Ramos (cell line): ENCODE results near the gene IRF2.

Experiments
- in situ Hi-C: fragments of 300-500 bp; cut with MboI; formaldehyde crosslinking; loops from one replicate; pipeline ENCODE4 v1.14.3; 2022; ENCODE audit warnings: low sequenced_read_pairs; ENCODE audit not compliant: unreplicated experiment

IRF2 gene

DNA sequence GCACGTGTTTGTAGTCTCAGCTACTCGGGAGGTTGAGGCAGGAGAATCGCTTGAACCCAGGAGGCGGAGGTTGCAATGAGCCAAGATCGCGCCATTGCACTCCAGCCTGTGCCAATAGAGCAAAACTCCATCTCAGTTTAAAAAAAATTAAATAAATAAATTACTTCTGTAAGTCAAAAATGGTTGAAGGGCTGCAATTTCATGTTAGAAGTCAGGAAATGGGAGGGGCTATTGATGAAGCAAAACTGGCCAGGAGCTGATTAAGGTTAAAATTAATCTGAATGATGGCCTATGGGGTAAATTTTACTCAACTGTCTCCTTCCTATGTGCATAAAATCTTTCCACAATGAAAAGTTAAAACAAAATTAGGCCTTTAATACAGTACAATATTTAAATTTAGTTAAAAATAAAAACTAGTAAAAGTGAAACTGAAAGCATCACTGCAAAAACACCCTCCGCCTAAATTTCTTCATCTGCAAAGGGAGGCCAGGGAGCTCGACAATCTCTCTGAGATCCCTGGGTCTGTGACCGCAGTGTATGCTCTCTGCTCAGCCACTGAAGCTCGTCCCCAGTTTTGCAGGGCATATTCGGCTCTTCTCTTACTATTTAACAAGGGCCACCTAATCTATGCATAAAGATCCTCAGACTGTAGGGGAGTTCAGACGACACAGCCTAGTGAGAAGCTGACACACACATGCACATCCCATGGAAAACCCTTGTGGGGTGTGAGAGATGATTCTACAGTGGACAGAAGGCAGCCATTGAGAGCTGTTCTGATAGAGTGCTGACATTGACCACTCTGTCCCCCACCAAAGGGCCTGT lies 57.2 kb downstream of the IRF2 start:
- in situ Hi-C loops: no loop called here

DNA sequence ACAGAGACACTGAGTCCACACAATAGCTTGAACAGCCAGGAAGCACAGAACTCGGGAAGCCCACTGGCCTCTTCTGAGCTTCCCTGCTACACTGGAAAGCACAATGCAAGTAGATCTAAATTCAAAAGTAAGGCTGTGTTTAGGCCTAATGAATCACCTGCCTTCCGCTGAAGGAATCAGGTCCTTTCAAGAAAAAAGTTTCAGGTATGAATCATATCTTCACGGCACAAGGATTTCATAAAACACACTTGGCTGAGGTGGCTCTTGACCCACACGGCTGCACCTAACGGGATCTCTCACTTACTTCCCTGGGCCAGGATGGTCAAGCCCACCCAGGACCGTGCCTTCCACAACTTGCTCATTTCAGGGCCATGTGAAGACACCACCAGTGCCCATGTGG lies 59.3 kb downstream of the IRF2 start:
- in situ Hi-C loops: no loop called here

DNA sequence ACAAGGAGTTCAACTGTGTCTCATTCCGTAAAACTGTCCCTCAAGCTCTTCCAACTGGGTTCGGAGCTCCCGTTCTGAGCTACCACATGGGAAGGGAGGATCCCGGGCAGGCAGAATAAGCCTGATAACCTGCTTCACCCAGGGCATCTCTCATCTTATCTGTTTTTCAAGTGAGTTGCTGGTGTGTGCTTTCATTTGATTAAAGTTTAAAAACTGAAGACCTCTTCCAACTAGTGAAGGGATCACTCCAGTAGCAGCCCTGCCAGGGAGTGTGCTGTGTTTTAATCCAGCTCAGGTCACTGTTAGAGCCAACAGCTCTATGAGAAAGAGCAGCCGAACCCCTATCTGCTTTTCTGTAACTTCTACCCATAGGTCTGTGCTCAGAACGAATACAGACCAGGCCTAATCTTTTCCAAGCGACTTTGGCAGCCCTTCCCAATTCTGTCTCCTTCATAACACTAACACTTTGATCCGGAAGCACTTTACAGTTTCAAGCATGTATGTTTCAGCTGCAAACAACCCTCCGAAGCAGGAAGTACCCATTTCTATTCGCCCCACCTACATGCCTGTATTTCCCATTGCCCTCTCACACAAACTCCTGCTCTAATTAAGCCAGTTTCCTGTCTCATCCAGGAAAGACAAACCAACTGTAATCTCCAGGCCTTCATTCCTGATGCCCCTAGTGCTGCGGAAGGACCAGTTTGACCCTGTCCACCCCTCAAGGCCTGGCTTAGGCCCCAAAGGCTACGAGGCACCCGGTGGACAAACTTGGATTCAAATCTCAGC lies 60.9 kb downstream of the IRF2 start:
- in situ Hi-C loops: no loop called here

DNA sequence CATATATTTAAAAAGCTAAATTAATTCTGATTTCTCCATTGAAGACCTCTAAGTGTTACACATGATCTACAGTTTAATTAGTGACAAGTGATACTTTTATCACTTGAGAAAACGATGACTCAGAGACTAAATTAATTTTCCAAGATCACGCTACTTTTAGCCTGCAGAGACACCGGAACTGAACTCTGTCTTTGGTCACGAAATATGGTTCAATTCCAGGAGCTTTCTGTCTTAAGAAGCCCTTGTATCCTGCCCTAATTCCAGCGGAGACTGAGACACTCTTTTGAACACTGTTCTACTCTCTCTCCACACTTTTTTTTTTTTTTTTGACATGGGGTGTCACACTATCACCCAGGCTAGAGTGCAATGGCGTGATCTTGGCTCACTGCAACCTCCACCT lies 63.6 kb downstream of the IRF2 start:
- in situ Hi-C loops: no loop called here

DNA sequence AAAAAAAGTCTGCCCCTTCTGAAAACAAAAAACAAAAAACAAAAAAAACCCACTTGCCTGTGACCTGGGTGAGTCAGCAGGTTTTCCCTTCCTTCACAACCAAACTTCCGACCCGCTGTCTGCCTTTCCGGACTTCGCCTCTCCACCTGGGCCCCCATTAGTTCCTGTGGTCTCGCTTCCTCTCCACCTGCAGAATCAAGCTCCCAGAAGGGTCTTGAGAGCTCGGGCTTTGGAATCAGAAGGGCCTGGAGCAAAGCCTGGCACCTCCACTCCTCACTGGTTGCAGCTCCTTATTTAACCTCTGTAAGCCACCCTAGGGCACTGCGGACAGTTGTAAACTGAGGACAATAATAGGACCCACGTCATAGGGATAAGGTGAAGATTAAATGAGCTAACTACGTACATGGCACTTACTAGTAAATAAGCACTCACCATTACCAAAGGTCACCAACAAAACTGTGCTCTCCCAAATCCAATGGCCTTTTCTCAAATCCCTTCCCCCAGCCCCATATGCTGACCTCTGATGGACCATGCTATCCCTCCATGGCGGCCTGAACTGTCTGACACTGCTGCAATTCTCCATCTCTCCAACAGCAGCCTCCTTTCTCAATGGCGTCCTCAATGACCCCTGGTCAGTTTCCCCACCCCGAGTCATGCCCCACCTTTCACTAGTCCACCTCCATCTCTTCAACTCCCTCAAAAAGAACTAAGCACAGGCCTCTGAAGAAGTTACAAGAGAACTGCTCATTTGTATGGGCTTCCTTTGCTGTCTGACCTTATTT lies 64.2 kb downstream of the IRF2 start:
- in situ Hi-C loops: no loop called here

DNA sequence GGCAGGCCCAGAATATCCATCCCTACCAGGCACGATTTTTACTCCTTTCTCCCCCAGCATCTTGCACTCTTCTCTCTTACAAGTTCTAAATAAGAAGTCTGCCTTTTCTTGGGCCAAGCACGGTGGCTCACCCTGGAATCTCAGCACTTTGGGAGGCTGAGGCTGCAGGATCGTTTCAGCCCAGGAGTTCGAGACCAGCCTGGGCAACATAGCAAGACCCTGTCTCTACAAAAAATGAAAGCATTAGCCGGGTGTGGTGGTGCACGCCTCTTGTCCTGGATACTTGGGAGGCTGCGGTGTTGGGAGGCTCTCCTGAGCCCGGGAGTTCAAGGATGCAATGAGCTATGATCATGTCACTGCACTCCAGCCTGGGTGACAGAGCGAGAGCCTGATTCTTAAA lies 64.8 kb downstream of the IRF2 start:
- in situ Hi-C loops: no loop called here

DNA sequence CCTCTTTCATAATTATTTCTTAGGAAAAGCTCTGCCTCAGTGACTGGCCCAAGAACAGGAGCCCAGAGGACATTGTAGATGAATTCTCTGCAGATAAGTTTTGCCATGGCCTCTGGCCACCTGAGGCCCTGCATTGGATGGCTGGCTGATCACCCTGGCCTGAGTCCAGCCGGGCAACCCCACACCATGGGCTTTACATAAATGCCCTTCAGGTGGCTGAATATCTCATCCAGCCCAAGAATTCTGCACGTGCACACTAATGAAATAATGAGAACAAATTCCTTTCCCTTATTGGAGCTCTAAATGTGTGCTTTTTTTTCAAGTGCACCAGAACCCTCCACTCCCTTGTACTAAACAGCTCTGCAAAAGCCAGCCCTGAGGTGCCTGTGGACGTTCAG lies 65.7 kb downstream of the IRF2 start:
- in situ Hi-C loops: no loop called here

DNA sequence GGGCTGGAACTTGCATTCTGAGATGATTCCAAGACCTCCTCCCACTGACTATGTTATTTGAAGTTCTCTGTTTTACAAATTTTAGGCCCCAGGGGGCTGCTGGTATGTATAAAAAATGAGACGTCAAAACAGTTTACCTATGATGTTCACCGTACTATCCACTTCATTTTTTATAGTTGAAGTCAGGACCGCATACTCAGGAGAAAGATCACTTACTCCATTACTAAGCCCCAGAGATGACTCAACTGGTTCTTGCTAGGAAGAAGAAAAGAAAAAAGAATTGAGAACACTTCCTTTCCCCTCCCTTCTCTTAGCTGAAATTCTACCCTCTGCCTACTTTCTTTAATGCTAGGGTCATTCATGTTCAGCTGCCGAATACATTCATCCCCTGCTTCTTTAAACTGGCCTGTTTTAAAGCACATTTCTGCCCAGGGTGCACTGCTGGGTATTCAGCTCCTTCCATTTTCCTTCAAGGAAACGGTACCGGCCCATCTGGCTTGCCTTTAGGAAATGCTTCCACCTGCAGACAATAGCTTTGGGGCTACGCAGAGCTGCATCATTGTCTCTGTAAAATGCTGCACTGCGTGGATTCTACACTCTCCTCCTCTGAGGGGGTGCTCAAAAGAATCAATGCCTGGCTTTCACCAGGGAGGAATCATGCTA lies 66.2 kb downstream of the IRF2 start:
- in situ Hi-C loops: no loop called here

DNA sequence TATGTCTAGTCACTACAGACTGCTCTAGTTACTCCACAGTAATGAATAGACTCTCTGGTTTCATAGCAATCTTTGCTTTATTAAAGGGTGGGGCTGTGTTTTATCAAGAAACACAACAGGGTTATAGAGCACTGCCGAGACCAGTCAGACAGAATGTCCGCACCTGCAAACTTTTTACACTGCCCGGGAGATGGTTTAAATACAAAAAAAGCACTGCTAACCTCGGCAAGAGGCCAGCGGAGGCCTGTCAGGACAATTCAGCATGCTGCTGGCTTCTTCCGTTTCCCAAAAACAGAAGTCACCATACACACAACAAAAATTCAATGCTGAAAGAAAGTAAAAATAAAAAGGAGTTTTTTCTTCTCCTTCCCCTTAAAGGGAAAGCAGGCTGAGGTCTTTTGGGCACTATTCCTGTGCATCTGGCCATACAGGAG lies 67.4 kb downstream of the IRF2 start:
- in situ Hi-C loops: no loop called here

DNA sequence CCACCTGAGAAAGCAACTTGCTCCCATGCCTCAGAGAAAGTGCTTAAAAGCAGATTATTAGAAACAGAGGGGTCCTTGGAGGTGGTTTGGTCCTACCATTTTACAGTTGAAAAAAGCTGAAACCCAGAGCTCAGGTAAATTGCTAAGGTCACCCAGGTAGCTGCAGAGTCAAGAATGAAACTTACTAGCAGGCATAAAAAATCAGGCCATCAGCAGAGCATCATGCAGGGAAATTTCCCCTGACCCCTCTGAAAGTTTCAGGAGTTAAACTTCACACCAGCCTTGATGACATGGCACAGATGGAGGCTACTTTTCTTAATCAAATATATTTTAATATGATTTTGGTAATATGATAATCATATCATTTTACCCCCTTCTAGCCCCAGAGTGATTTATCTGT lies 70.3 kb downstream of the IRF2 start:
- in situ Hi-C loops: no loop called here

DNA sequence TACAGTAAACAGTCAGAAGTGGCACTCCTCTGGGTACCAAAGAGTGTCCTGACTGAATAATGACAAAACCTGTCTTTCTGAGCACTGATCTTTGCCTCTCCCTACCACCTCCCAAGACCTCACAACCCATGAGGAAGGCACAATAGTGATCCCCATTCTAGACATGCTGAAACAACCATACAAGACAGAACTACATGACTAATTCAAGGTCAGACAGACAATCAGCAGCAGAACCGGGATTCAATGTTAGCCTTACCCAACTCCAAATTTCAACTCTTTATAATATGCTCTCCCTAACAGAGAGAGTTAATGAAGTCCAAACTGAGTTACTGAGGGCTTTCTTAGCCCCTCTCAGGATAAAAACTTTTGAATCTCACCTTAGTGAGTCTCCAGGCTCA lies 71.0 kb downstream of the IRF2 start:
- in situ Hi-C loops: no loop called here

DNA sequence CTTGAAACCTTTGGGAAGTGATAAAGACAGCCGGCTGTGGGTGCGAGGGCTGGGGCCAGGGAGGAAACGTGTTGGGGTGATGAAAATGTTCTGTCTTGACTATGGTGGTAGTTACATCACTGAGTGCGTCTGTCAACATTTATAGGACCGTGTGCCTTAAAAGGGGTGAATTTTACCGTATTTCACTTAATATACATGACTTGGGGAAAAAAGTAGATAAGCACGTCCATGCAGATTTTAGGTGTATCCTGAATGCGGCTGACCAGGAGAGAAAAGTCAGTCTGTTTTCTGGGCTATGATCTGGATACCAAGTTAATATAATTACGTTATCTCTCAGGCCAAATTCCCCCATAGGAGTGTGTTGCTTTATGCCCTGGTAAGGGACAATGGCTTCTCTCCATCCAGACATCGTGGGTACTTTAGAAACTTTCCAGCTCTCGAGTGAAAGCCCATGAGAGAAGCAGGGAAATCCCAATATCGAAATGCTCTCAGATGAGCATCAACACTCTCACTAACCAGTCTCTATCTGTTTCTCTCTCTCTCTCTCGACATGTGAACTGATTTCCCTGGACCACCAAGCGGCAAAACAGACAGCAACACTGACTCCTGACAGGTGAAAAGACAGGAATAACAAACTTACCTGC lies 71.5 kb downstream of the IRF2 start:
- in situ Hi-C loops: no loop called here

DNA sequence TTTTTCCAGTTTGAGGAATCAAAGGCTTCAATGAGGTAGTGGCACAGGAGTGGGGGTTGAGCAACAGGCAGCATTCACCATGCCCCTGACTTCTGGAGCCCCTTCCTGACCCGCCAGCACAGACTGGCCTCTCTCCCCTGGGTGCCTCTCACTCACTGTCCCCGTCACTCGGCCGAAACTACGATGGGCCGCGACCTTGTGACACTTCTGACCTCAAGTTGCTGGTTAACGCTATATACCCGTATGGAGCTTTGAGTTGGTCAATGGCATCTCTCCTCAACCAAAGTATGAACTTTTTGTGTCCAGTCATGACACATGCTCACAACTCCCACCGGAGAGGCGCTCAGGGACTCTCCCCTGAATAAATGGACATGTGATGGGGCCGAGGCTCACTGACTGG lies 72.1 kb downstream of the IRF2 start:
- in situ Hi-C loops: no loop called here

DNA sequence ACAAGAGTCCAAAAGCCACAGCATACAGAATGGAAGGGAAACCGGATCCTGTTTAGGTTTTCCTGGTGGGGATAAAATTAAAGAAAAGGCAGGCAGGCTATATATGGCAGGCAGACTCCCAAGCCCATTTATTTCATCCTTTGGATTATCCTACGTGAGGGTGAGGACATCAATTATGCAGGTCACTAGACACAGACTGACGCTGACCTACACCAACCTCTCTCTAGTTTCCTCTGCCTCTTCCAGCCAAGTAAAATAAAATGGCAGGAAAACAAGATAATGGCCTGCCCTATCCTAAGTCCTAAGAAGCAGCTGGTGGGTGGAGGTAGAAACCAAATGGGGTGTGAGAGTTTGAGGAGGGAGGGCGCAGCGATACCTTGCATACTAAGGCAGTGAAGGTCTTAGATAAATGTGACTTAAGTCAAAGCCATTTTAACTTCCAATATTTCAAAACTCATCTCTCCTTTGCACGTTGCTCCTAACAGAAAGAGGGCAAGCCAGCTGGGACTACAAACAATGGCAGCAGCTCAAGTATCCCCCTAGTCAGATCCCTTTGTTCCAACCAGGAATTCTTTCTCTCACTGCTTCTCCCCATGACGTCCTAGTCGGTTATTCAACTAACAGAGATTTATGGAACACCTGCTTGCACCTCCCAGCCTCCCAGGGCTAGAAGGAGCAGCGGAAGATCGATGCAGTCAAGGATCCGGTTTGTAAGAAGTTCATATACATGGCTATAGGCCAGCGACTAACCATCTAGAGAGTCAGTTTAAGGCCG lies 72.8 kb downstream of the IRF2 start:
- in situ Hi-C loops: no loop called here

DNA sequence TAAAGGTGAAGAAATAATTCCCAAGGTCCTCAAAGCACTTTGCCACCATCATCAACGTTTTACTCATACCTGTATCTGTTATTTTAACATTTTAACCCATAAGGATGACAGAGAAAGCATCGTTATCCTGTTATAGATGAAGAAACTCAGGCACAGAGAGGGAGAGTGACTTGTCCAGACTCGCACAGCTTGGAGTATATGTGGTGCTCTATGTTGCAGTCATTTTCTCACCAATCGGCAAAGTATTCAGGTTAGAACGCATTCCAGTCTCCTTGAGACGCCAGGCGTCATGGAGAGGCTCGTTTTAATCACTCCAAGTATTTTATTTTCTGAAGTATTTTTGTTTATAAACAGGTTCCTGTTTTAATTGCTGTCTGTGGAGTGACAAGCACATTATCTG lies 73.5 kb downstream of the IRF2 start:
- in situ Hi-C loops: no loop called here

DNA sequence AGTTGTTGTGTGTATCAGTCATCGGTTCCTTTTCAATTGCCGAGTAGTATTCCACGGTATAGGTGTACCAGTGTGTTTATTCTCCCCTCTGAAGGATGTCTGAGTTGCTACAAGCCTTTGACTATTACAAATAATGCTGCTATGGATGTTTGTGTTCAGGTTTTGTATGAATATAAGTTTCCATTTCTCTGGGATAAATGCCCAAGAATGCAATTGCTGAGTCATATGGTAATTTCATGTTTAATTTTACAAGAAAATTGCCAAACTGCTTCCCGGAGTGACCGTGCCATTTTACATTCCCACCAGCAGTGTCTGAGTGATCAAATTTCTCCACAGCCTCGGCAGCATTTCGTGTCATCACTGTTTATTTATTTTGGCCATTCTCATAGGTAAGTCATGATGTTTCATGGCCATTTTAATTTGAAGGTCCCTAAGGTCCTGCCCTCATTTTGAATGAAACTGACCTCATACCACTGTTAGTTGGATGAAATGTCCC lies 73.9 kb downstream of the IRF2 start:
- in situ Hi-C loops: no loop called here

DNA sequence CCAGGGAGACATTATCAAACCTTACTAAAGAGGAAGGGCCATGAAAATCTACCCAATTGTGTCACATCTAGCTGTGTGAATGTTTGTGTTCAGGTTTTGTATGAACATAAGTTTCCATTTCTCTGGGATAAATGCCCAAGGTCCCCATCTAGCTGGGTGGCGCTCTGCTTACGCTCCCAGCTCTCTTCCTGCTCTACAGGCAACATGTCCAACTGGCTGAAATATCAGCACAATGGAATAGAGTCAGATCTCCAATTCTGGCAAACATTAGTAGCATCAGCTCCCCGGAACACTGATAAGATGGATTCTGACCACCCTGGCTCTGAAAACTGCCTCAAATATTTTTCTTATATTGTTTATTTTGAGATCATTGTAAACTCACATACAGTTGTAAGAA lies 74.8 kb downstream of the IRF2 start:
- in situ Hi-C loops: no loop called here

DNA sequence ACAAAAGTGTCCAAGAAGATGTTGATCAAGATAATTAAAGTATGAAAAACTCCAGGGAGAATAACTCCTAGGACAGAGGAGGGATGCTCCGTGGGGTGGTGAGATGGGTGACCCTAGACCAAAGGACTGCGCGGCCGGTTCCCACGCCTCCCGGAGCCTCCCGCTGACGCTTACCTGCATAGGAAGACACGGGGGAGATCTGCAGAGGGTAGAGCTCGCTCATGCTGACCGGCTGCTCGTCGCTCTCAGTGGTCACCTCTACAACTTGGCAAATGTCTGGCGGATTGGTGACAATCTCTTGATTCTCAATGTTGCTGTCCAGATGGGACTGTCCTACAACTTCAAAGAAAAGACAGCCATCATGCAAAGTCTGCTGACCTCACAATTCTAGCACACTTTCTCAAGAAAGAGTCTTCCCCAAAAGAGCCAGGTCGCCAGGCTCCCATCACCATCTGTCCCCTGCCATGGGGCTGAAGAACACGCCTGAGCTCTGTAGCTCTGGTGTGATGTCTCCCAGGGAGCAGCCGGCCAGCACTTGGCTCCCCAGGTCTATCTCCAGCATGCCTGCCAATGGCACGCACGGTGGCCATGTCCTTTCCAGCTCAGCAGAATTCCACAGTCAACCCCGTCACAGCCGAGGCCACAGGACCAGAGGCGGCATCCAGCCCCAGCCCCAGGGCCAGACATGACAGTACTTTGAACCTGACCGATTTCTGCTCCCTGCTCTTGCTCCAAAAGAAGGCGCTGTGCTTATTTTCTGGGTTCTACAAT lies 75.4 kb downstream of the IRF2 start:
- in situ Hi-C loops: no loop called here
